Measurements from ENCODE around the gene NTHL1. TPM values are rescaled to one million over a fixed set of nuclear protein-coding genes. Genes with fewer than 3 reads are reported as not detected.

NTHL1 gene
- polyA plus RNA-seq, 1 donor = 13.5 TPM

GRCh38 chr16:1991135-1991551, 56.5 kb downstream of the NTHL1 start:
- DNase-seq = no peak

- DNase-seq = no peak
These were observed 57.1 kb downstream of the NTHL1 start for GRCh38 chr16:1990351-1991134.

GRCh38 chr16:1990101-1990350, 57.6 kb downstream of the NTHL1 start:
- no peak for DNase-seq

Other genes starting within 250 kb of the NTHL1 start
- 44.7 TPM for gene HAGH, start 221.0 kb downstream of the NTHL1 start, polyA plus RNA-seq (ENCODE audit: insufficient read length)
- gene FAHD1, start 220.6 kb downstream of the NTHL1 start, polyA plus RNA-seq (ENCODE audit: insufficient read length) = 21.2 TPM
- 0.26 TPM for gene MEIOB, start 175.7 kb downstream of the NTHL1 start, polyA plus RNA-seq (ENCODE audit: insufficient read length)
- 0.21 TPM for gene HS3ST6, start 129.4 kb downstream of the NTHL1 start, polyA plus RNA-seq (ENCODE audit: insufficient read length)
- 39.0 TPM for gene MSRB1, start 104.6 kb downstream of the NTHL1 start, polyA plus RNA-seq (ENCODE audit: insufficient read length)
- gene RPL3L, start 93.1 kb downstream of the NTHL1 start, polyA plus RNA-seq (ENCODE audit: insufficient read length) = 72.5 TPM
- gene NDUFB10, start 88.3 kb downstream of the NTHL1 start, polyA plus RNA-seq (ENCODE audit: insufficient read length) = 145 TPM
- 3,719 TPM for gene RPS2, start 83.0 kb downstream of the NTHL1 start, polyA plus RNA-seq (ENCODE audit: insufficient read length)
- gene RNF151, start 81.0 kb downstream of the NTHL1 start, polyA plus RNA-seq (ENCODE audit: insufficient read length) = not detected
- gene TBL3, start 75.8 kb downstream of the NTHL1 start, polyA plus RNA-seq (ENCODE audit: insufficient read length) = 34.3 TPM
- gene NOXO1, start 66.4 kb downstream of the NTHL1 start, polyA plus RNA-seq (ENCODE audit: insufficient read length) = 1.3 TPM
- gene GFER, start 63.6 kb downstream of the NTHL1 start, polyA plus RNA-seq (ENCODE audit: insufficient read length) = 20.2 TPM
- 2.1 TPM for gene SYNGR3, start 57.9 kb downstream of the NTHL1 start, polyA plus RNA-seq (ENCODE audit: insufficient read length)
- 32.1 TPM for gene ZNF598, start 38.0 kb downstream of the NTHL1 start, polyA plus RNA-seq (ENCODE audit: insufficient read length)
- gene NPW, start 28.0 kb downstream of the NTHL1 start, polyA plus RNA-seq (ENCODE audit: insufficient read length) = 0.72 TPM
- gene NHERF2, start 20.9 kb downstream of the NTHL1 start, polyA plus RNA-seq (ENCODE audit: insufficient read length) = 47.8 TPM
- gene TSC2, start 151 bp upstream of the NTHL1 start, polyA plus RNA-seq (ENCODE audit: insufficient read length) = 92.4 TPM
- gene PKD1, start 88.1 kb upstream of the NTHL1 start, polyA plus RNA-seq (ENCODE audit: insufficient read length) = 181 TPM
- gene RAB26, start 100.8 kb upstream of the NTHL1 start, polyA plus RNA-seq (ENCODE audit: insufficient read length) = 0.92 TPM
- 46.7 TPM for gene TRAF7, start 107.9 kb upstream of the NTHL1 start, polyA plus RNA-seq (ENCODE audit: insufficient read length)
- gene CASKIN1, start 148.8 kb upstream of the NTHL1 start, polyA plus RNA-seq (ENCODE audit: insufficient read length) = 3.1 TPM
- 41.0 TPM for gene MLST8, start 157.6 kb upstream of the NTHL1 start, polyA plus RNA-seq (ENCODE audit: insufficient read length)
- gene BRICD5, start 163.0 kb upstream of the NTHL1 start, polyA plus RNA-seq (ENCODE audit: insufficient read length) = 7.8 TPM
- 15.7 TPM for gene PGP, start 167.0 kb upstream of the NTHL1 start, polyA plus RNA-seq (ENCODE audit: insufficient read length)
- 16.4 TPM for gene E4F1, start 175.8 kb upstream of the NTHL1 start, polyA plus RNA-seq (ENCODE audit: insufficient read length)
- gene DNASE1L2, start 188.6 kb upstream of the NTHL1 start, polyA plus RNA-seq (ENCODE audit: insufficient read length) = 1.1 TPM
- 65.3 TPM for gene ECI1, start 203.8 kb upstream of the NTHL1 start, polyA plus RNA-seq (ENCODE audit: insufficient read length)
- gene RNPS1, start 220.3 kb upstream of the NTHL1 start, polyA plus RNA-seq (ENCODE audit: insufficient read length) = 183 TPM

Data from hindlimb muscle (tissue), 1 donor.